Activated CD8-positive, alpha-beta T cell treated with anti-CD3 and anti-CD28 coated beads for 36 hours (primary cell): ENCODE results near the gene PPP1R3C. TPM values are rescaled to one million over a fixed set of nuclear protein-coding genes. Genes with fewer than 3 reads are reported as not detected.

Experiments
- ATAC-seq: fragments of 200-7000 bp; cut with Tn5 transposase; one replicate; pipeline ENCODE4 v1.10.0; 2021; ENCODE audit warnings: mild to moderate bottlenecking, moderate library complexity
- CTCF ChIA-PET: fragments of 350-600 bp; sonication (Branson Sonifier 250); formaldehyde crosslinking; loops from one replicate; lab custom pipeline; 2021; ENCODE audit warnings: antibody characterized with exemption; lab: Charles Lee
- POLR2A ChIA-PET: fragments of 350-600 bp; sonication (Branson Sonifier 250); formaldehyde crosslinking; loops from one replicate; lab custom pipeline; 2021; ENCODE audit warnings: antibody characterized with exemption; lab: Charles Lee
- DNase-seq: peaks from one replicate; pipeline ENCODE4 v3.0.0-alpha.2; 2020
- H3K27ac Mint-ChIP-seq: one replicate; pipeline ENCODE4 v1.8.0; 2021; ENCODE audit warnings: mild to moderate bottlenecking, mixed read lengths
- H3K27me3 Mint-ChIP-seq: one replicate; pipeline ENCODE4 v1.8.0; 2021; ENCODE audit warnings: mixed read lengths
- H3K36me3 Mint-ChIP-seq: one replicate; pipeline ENCODE4 v1.8.0; 2021; ENCODE audit warnings: low read depth, mixed read lengths
- H3K4me1 Mint-ChIP-seq: one replicate; pipeline ENCODE4 v1.8.0; 2021; ENCODE audit warnings: low read depth, mixed read lengths
- H3K4me3 Mint-ChIP-seq: one replicate; pipeline ENCODE4 v1.8.0; 2021; ENCODE audit warnings: mild to moderate bottlenecking, moderate library complexity, mixed read lengths
- H3K9me3 Mint-ChIP-seq: one replicate; pipeline ENCODE4 v1.8.0; 2021; ENCODE audit warnings: mixed read lengths
- CTCF ChIP-seq: fragments of 200-600 bp; IDR thresholded peaks from one replicate; pipeline ENCODE4 v1.8.0; 2022; ENCODE audit warnings: antibody characterized with exemption, mild to moderate bottlenecking
- intact Hi-C: fragments of 100-400 bp; cut with micrococcal nuclease; formaldehyde crosslinking; loops from one replicate; pipeline ENCODE4 v1.10.0; 2022
- total RNA-seq, 2 experiments: library from RNA; stranded (reverse); gene quantifications; one replicate each; pipeline ENCODE4 v1.2.3, GENCODE V29; 2021

Gene PPP1R3C
- total RNA-seq, 2 experiments from 2014 or later, result 0.94 to 0.99 TPM

DNA sequence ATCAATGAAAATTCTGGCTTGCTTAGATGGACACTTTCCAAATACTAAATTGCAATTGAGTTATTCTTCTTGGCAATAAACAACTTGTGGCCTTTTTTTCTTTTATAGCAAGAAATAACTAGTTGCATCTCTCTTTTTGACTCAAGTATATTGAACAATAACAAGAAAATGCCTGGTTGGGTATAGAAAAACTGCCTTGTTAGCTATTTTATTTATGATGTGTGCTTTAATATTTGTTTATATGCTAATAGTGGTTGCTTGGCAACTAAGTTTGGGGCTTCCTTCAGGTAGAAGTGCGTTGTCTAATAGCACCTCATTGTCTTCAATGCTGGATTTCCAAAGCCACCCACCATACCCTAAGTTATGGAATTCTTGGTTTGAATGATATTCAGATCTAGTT is 30.1 kb upstream of the PPP1R3C start:
- Mint-ChIP-seq H3K27ac (no peak overlapping the region), H3K4me1 (no peaks in the 10 kb centered on the region), H3K27me3 (peaks cover 13% of the 10 kb centered on the region), H3K9me3 (no peaks in the 10 kb centered on the region), H3K4me3 (no peak overlapping the region), H3K36me3 (no peaks in the 10 kb centered on the region)
- ChIA-PET CTCF (interaction anchor here (1.3 kb wide), 1 partner anchor 27 kb away, joined by 3 read pairs; no protein-coding TSS in a partner anchor), POLR2A (interaction anchor here (1.0 kb wide), 1 partner anchor 625 kb away, joined by 3 read pairs; no protein-coding TSS in a partner anchor)
- no peak for ATAC-seq
- intact Hi-C loops, result no loop called here
- no peak for TF ChIP-seq CTCF
- no peak for DNase-seq

DNA sequence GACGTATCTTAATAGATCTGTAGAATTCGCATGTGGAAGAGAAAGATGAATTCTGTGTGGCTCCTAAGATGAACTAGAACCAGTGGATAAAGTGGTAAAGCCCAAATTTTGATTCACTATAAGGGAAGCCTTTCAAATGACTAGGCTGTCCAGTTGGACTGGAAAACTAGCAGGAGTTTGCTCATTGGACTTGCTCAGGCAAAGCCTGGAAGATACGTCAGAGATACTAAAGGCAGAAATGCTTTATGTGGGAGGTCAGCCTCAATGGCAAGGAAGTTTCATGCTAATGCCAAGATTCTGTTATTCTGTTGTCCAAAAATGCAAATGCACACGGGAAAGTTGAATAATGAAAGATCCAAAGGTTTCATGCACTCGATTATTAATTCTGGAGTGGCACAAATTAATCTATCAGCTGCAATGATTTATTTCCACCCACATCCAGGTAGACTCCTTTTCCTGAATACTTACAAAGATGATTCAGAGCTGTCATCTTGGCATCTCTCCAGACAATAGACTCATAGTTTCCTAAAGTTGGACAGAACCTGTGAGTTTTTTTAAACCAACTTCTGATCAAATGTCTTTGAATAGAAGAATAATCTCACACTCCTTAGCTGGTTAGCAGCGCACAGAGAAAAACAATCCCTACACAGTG is 20.5 kb upstream of the PPP1R3C start:
- intact Hi-C loops, result no loop called here
- no peak for TF ChIP-seq CTCF
- H3K4me3 Mint-ChIP-seq, result no peak overlapping the region
- POLR2A ChIA-PET, result no interaction called here
- no peak for ATAC-seq
- CTCF ChIA-PET, result no interaction called here
- H3K36me3 Mint-ChIP-seq, result no peaks in the 10 kb centered on the region
- no peak for DNase-seq
- H3K4me1 Mint-ChIP-seq, result no peaks in the 10 kb centered on the region
- H3K27ac Mint-ChIP-seq, result no peak overlapping the region
- no peaks in the 10 kb centered on the region for H3K9me3 Mint-ChIP-seq
- H3K27me3 Mint-ChIP-seq, result peaks cover 2% of the 10 kb centered on the region

GRCh38 chr10:91652364-91652763 is 19.5 kb upstream of the PPP1R3C start:
- no peak overlapping the region for H3K27ac Mint-ChIP-seq
- H3K4me3 Mint-ChIP-seq, result no peak overlapping the region
- no peaks in the 10 kb centered on the region for H3K4me1 Mint-ChIP-seq
- CTCF ChIA-PET, result interaction anchor here (1.0 kb wide), 1 partner anchor 17 kb away, joined by 5 read pairs; no protein-coding TSS in a partner anchor
- no peak for TF ChIP-seq CTCF
- ATAC-seq, result no peak
- intact Hi-C loops, result no loop called here
- no peak for DNase-seq
- H3K27me3 Mint-ChIP-seq, result peaks cover 4% of the 10 kb centered on the region
- POLR2A ChIA-PET, result no interaction called here
- no peaks in the 10 kb centered on the region for H3K36me3 Mint-ChIP-seq
- H3K9me3 Mint-ChIP-seq, result no peaks in the 10 kb centered on the region

DNA sequence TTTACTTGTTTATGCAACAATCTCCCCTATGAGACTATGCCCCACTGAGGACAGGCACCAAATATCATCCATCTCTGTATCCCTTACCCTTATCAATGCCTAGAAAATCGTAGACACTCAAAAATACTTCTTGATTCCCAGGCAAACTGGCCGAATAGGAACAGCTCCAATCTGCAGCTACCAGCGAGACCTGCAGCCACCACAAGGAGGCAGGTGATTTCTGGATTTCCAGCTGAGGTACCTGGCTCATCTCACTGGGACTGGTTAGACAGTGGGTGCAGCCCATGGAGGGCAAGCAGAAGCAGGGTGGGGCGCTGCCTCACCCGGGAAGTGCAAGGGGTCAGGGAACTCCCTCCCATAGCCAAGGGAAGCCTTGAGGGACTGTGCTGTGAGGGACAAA is 10.8 kb upstream of the PPP1R3C start:
- intact Hi-C loops, result no loop called here
- H3K27me3 Mint-ChIP-seq, result peaks cover 30% of the 10 kb centered on the region
- no peak overlapping the region for H3K27ac Mint-ChIP-seq
- DNase-seq (no peak), ATAC-seq (no peak)
- no peak overlapping the region for H3K4me3 Mint-ChIP-seq
- H3K4me1 Mint-ChIP-seq, result no peaks in the 10 kb centered on the region
- H3K9me3 Mint-ChIP-seq, result no peaks in the 10 kb centered on the region
- ChIA-PET CTCF (interaction anchor here (0.6 to 2.1 kb wide), 2 partner anchors 8 to 269 kb away, joined by 3 to 10 read pairs; no protein-coding TSS in a partner anchor), POLR2A (no interaction called here)
- no peaks in the 10 kb centered on the region for H3K36me3 Mint-ChIP-seq
- TF ChIP-seq CTCF, result no peak

DNA sequence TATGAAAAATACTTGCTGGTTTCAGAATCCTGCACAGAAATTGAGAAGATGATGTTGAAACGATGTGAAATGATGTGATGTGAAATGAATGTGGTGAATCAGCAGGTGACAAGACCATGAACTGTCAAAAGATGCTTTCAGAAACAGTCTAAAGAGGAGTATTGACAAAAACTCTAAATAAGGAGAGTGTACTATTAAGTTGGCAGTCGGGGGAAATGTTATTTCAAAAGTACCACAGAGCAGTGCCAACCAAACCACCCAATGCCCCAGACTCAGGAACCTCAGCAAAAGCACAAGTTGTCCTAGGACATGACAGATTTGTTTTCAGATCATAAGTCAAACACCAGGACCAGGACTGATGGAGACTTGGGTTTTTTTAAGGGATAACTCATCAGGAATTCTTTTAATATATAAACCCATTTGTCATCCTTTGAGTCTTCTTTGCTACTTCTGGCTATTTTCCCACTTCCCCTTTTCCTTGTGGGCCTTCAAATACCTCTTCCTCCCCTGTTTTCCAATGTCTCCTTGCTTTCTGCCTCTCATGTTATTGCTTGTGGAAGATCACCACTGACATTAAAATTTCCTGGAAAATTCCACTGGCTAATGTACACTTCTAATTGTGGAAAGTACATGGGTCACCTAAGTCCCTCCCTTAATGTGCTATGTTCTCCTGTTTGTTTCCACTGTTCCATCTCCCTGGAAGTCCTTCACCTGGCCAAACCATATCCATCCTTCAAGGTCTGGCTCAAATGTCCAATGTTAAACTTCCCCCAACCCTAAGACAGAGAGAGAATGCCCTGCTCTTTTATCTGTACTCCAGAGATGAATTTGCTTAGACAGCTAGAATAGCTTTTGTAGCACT is 10.2 kb upstream of the PPP1R3C start:
- Mint-ChIP-seq H3K27me3 (peaks cover 33% of the 10 kb centered on the region), H3K4me3 (no peak overlapping the region), H3K9me3 (no peaks in the 10 kb centered on the region), H3K4me1 (no peaks in the 10 kb centered on the region), H3K36me3 (no peaks in the 10 kb centered on the region), H3K27ac (no peak overlapping the region)
- ChIA-PET CTCF (interaction anchor here (0.6 to 2.1 kb wide), 2 partner anchors 7 to 270 kb away, joined by 3 to 10 read pairs; no protein-coding TSS in a partner anchor), POLR2A (no interaction called here)
- TF ChIP-seq CTCF, result no peak
- intact Hi-C loops, result no loop called here
- ATAC-seq, result no peak
- no peak for DNase-seq
